NK-92 (cell line): ENCODE measurements around the gene CNTNAP3B.
"Not testable (repeated sequence)": the region's sequence is repeated elsewhere in the genome, so short reads cannot be mapped to it uniquely, and the experiment has no call there.

Experiments
- DNase-seq: peaks from one replicate; lab custom pipeline; 2025; ENCODE audit not compliant: unreplicated experiment; lab: John Stamatoyannopoulos, UW

The CNTNAP3B gene

DNA sequence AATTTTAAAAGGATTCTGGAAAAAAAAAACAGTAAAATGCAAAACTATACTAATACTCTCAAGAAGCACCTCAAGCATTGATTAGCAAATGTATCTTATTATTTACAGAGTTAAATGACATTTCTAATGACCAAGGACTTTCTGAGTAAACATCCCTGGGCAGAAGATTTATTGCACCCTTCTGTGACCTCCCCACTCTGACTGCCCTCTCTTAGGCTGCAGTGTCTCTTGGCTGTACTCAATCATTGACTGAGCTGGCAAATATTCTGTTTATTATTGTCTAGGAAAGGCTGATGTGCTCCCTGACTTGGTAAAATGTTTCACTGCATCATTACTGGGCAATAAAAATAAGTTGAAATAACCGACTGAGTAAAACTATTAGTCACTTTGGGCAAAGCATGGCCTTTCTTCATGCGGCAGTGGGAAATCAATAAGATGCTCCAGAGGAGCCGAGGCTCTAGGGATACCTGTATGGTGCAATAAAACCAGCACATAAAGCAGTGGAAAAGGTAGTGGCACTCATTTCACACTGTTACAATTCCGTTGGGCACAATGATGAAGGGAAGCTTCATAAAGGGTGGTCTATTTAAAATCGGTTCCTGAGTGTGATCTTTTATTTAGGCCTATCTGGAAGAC lies 151.1 kb downstream of the CNTNAP3B start:
- DNase-seq = not testable (repeated sequence)

- DNase-seq = not testable (repeated sequence)
Measured at GRCh38 chr9:41974906-41975305, 154.3 kb downstream of the CNTNAP3B start.

DNA sequence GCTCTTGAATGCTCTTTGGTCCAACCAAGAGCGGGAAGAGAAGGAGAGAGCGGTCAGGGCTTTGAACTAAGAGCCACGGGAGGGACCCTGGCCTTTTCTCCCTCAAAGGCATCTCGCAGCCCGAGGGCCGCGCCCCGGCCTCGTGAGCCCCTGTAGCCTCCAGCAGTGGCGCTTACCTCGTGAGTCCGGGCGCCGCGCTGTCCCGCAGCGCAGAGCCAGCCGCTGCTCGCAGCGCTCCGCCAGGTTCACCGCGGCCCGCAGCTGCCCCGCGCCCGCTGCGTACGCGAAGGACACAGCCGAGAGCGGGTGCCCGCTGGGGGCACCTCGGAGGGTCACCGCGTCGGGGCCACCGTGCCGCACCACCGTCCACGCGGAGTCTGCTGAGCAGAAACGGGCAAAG lies 176.2 kb downstream of the CNTNAP3B start:
- DNase-seq = not testable (repeated sequence)

- not testable (repeated sequence) for DNase-seq
Measured at GRCh38 chr9:41941738-41942137, 187.5 kb downstream of the CNTNAP3B start.

- not testable (repeated sequence) for DNase-seq
Measured at GRCh38 chr9:41938143-41938542, 191.1 kb downstream of the CNTNAP3B start.

- not testable (repeated sequence) for DNase-seq
Measured at GRCh38 chr9:41935727-41936126, 193.5 kb downstream of the CNTNAP3B start.

DNA sequence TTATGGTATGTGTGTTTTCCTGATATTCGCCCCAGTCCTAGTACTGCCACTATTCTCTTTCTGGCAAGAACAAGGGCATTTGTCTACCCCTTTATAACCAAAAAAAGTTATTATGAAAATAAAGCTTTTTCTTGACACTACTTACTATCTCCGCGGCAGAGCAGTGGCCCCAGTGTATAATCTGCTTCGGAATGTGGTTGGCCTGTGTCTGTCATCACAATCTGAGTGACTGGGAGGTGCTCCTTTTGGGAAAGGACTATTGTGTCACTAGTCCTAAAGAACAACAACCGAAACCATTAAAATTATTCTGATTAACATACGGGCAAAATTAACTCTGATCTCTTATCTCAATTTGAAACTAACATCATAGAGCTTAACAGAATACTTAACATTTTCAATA lies 200.1 kb downstream of the CNTNAP3B start:
- DNase-seq = not testable (repeated sequence)

DNA sequence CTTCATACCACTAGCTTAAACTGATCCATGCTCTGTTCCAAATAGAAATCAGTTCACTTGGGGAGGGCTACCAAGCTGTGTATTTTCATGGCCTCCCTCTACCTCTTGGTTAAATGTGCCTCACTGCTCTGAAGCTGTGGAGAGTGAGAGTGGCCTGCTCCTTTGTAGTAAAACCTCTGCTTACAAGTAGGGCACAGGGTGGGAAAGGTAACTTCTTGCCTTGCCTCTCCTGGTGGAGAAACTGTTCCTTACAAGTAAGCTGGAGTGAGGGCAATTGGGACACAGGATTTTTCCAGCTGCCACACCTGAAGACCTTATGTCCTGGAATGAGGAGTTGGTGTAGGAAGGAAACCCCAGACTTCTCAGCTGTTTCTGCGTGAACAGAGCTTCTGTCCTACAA lies 211.9 kb downstream of the CNTNAP3B start:
- not testable (repeated sequence) for DNase-seq

- DNase-seq = not testable (repeated sequence)
Measured at GRCh38 chr9:41905488-41905887, 223.7 kb downstream of the CNTNAP3B start.

DNA sequence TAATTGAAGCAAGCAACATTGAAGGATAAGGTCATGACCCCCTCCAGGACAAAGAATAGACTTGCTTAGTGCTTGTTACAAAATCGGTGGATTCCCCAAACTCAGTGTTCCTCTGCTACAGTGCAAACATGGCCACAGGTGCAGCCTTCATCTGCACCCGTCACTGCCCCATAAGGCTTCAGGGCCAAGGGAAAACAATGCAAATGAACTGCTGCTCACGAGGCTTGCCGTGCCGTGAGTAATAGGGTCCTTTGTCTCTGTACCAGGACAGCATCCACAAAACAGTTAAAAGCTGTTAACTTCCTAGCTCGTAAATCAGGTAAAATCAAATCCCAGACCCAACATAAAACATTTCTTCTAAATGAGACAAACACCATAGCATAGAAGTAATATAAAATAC lies 226.5 kb downstream of the CNTNAP3B start:
- DNase-seq = not testable (repeated sequence)

DNA sequence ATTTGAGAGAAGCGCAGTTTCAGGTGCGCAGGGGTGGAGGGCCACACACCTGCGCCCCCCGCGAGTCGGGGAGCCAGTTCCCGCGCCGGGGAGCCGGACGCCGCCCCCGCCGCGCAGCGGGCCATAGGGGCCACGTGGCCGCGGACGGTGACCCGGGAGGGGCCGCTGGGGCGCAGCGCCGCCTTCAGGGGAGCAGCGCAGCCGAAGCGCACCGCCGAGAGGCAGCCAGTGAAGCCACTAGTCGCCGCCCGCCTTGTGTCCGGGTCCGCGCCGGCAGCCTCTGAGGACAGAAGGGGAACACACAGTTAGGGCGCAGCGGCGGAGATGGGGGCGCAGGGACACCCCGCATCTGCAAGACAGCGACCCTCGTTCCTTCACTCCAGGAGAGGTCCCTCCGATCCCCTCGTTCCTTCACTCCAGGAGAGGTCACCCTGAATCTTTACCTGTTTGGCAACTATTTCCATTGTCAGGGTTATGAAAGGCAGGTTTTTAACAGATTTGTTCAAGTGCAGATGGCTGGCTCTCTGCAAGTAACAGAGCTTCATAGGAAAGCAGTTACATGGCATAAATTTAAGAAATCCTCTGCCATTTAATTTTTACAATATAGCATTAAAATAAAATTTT lies 230.4 kb downstream of the CNTNAP3B start:
- not testable (repeated sequence) for DNase-seq

DNA sequence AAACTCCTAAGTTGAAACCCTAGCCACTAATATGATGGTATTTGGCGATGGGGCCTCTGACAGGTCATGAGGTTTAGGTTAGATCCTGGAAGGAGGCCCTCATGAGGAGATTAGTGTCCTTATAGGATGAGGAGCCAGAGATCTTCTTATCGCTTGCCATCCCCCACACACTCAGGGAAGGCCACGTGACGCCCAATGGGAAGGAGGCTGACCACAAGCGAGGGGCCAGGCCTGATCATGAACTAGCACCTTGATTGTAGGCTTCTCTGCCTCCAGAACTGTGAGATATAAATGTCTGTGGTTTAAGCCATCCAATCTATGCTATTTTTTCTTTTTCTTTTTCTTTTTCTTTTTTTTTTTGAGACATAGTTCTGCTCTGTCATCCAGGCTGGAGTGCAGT lies 254.7 kb downstream of the CNTNAP3B start:
- not testable (repeated sequence) for DNase-seq

DNA sequence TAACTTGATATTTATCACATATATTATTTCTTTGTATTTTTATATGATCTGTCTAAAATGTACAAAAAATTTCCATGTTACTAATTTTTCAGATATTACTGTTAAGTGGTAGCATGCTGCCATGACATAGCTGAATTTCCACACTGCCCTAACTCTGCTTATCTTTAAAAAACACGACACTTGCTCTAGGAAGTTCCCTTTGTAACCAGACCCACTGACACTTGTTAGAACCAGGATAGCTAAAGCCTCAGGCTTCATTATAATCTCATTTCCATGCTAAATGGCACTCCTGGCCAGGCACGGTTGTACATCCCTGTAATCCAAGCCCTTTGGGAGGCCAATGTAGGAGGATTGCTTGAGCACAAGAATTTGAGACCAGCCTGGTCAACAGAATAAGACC lies 273.8 kb downstream of the CNTNAP3B start:
- DNase-seq = not testable (repeated sequence)

DNA sequence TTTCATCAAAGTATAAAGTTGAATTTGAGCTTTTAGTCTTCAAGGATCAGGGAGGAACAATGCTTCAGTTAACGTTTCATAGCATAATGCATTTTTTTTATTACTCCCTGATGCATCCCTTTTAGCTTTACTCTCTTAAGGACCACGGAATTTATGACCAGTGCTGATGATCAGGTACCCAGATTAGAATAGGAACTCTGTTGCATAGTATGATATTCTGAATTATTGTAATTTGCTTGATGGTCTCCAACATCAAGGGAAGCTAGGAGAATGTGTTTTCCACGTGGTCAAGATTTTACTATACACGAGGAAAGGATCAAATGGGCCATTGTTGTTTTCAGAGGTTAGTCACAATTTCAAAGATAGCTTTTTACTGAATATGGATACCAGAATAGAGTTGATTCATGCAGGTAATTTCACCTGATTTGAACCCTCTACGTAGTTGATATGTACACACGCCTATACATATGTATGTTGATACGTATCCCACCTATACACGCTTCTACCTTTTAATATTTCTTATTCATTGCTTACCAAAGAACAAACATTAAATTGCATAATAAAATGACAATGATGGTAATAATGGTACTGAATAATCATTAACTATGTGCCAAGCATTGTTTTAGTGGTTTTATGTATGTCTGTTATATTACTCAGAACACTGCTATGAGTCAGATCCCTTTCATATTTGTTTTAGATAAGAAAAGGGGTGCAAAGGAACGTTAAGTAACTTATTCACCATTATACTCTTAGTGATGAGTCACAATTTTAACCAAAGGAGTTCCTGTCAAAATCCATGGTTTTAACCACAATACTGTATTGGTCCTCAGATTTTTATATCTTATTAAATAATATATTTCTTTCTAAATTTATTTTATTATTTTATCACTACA lies 277.1 kb downstream of the CNTNAP3B start:
- not testable (repeated sequence) for DNase-seq

DNA sequence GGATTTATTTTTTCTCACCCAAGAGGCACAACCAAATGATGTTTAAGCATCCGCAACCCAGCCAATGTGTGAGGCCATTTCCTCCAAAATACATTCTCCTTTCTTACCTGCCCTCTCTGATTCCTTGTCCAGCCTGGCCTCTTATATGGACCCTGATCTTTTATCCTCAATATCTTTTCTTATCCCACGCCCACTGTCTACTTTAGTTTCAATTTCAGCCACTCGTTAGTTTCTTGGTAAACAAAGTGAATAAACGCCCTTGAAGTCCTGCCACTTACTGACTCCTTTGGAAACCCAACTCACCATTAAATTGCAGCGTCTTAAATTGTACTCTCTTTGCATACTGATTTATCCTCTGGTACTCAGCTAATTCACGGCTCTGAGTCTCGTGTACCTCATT lies 281.4 kb downstream of the CNTNAP3B start:
- not testable (repeated sequence) for DNase-seq
